T-helper 1 cell treated with Interleukin-12 subunit alpha and Interleukin-12 subunit beta and Interleukin-4 antibody, amounts not matched to agents 30 μg/mL and 1 μg/mL, for 36 hours (primary cell): ENCODE results near the gene SMARCB1.
A peak's percentile ranks its signal among the peaks of the same experiment; 100 is the strongest.

ENCODE experiments used
- H3K27ac Mint-ChIP-seq: one replicate; pipeline ENCODE4 v1.8.0; 2021; ENCODE audit warnings: mild to moderate bottlenecking, mixed read lengths
- H3K27me3 Mint-ChIP-seq: one replicate; pipeline ENCODE4 v1.8.0; 2021; ENCODE audit warnings: low read depth, mixed read lengths
- H3K36me3 Mint-ChIP-seq: one replicate; pipeline ENCODE4 v1.8.0; 2021; ENCODE audit warnings: low read depth, mixed read lengths
- H3K4me1 Mint-ChIP-seq: one replicate; pipeline ENCODE4 v1.8.0; 2021; ENCODE audit warnings: low read depth, mixed read lengths
- H3K4me3 Mint-ChIP-seq: one replicate; pipeline ENCODE4 v1.8.0; 2021; ENCODE audit warnings: mild to moderate bottlenecking, moderate library complexity, mixed read lengths
- H3K9me3 Mint-ChIP-seq: one replicate; pipeline ENCODE4 v1.8.0; 2021; ENCODE audit warnings: mixed read lengths

SMARCB1 gene

GRCh38 chr22:23754220-23754919, 32.4 kb upstream of the SMARCB1 start, which contains the start of gene VPREB3:
Gene VPREB3, minus strand, starts transcription at chr22:23754425. Its CDS starts 62 bp downstream, at chr22:23754363.
- Mint-ChIP-seq H3K4me3 (no peak within 1 kb of the TSS), H3K4me1 (peaks cover 15% of the 10 kb centered on the region), H3K27me3 (peaks cover 5% of the 10 kb centered on the region), H3K27ac (no peak within 1 kb of the TSS), H3K9me3 (no peaks in the 10 kb centered on the region), H3K36me3 (peaks cover 2% of the 10 kb centered on the region)

GRCh38 chr22:23754980-23755636, 31.7 kb upstream of the SMARCB1 start:
- H3K36me3 Mint-ChIP-seq: no peaks in the 10 kb centered on the region
- H3K4me3 Mint-ChIP-seq: no peak overlapping the region
- peaks cover 9% of the 10 kb centered on the region for H3K4me1 Mint-ChIP-seq
- H3K9me3 Mint-ChIP-seq: no peaks in the 10 kb centered on the region
- H3K27me3 Mint-ChIP-seq: peaks cover 1% of the 10 kb centered on the region
- no peak overlapping the region for H3K27ac Mint-ChIP-seq

DNA sequence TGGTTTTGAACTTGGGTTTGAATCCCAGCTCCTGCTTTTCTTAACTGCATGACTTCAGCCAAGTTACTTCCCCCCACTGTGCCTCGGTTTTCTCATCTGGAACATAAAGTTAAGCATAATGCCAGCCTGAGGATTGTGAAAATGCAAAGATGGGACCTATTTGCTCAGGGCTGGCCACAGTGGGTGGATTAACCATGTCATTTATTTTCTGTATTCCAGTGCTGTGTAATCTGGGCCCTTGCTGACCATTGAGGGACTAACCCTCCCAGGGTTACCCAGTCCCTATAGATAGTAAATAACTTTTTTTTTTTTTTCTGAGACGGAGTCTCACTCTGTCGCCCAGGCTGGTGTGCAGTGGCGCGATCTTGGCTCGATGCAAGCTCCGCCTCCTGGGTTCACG, 31.1 kb upstream of the SMARCB1 start:
- H3K36me3 Mint-ChIP-seq: no peaks in the 10 kb centered on the region
- H3K4me1 Mint-ChIP-seq: peaks cover 3% of the 10 kb centered on the region
- H3K27ac Mint-ChIP-seq: no peak overlapping the region

DNA sequence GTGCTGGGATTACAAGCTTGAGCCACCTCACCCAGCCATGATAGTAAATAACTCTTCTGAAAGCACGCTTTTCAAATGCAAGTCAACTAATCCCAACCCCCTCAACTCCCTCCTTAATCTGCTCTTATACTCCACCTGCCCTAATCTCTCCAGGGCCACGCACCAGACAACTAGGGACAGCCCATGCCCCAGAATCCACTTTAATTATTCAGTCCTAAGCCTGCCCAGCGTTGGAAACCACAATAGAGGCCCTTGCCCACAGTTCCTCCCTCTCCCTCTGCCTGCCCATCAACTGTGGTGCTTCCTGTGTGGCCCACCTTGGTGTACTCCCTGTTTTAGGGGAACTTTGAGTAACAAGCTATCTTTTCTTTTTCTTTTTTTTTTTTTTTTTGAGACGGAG, 29.9 kb upstream of the SMARCB1 start:
- Mint-ChIP-seq H3K4me1 (peaks cover 3% of the 10 kb centered on the region), H3K36me3 (no peaks in the 10 kb centered on the region), H3K4me3 (no peak overlapping the region), H3K9me3 (no peaks in the 10 kb centered on the region), H3K27ac (no peak overlapping the region), H3K27me3 (no peaks in the 10 kb centered on the region)

More for the DNA sequence above, 31.1 kb upstream of the SMARCB1 start:
- no peak overlapping the region for H3K4me3 Mint-ChIP-seq
- H3K9me3 Mint-ChIP-seq: no peaks in the 10 kb centered on the region
- H3K27me3 Mint-ChIP-seq: no peaks in the 10 kb centered on the region

DNA sequence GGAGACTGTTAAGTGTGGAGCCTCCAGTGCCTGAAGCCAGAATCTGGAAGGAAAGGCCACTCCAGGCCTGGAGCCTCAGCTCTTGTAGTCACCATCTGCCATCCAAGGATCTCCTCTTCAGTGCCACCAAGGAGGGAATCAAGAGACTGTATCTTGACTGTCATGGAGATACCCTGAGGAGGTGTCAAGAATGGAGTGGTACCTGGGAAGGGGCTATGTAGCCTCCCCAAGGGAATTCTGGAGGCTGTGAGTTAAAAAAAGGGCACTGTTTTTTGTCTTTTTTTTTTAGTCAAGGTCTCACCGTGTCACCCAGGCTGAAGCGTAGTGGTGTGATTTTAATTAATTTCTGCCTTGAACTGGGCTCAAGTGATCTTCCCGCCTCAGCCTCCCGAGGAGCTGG, 27.2 kb upstream of the SMARCB1 start:
- no peak overlapping the region for H3K4me3 Mint-ChIP-seq
- peaks cover 10% of the 10 kb centered on the region for H3K4me1 Mint-ChIP-seq
- no peaks in the 10 kb centered on the region for H3K36me3 Mint-ChIP-seq
- no peaks in the 10 kb centered on the region for H3K27me3 Mint-ChIP-seq
- H3K9me3 Mint-ChIP-seq: no peaks in the 10 kb centered on the region
- no peak overlapping the region for H3K27ac Mint-ChIP-seq

DNA sequence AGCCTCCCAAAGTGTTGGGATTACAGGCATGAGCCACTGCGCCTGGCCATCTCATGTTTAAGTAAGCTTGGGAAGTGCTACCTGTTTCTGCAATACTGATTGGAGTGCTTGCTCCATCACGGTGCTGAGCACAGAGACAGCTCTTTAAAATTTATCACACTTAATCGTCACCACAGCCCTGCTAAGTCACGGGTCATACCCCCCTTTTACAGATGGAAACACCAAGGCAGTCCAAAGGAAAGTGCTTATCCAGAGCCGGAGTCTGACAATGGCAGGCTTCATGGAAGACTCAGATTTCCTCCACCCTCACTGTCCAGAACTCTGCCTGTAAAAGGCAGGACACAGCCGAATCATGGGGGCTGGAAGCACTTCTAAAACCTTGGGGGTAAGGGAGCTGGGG, 26.7 kb upstream of the SMARCB1 start:
- H3K9me3 Mint-ChIP-seq: no peaks in the 10 kb centered on the region
- H3K36me3 Mint-ChIP-seq: peaks cover 1% of the 10 kb centered on the region
- no peak overlapping the region for H3K4me3 Mint-ChIP-seq
- no peak overlapping the region for H3K27ac Mint-ChIP-seq
- H3K27me3 Mint-ChIP-seq: no peaks in the 10 kb centered on the region
- H3K4me1 Mint-ChIP-seq: peaks cover 11% of the 10 kb centered on the region

DNA sequence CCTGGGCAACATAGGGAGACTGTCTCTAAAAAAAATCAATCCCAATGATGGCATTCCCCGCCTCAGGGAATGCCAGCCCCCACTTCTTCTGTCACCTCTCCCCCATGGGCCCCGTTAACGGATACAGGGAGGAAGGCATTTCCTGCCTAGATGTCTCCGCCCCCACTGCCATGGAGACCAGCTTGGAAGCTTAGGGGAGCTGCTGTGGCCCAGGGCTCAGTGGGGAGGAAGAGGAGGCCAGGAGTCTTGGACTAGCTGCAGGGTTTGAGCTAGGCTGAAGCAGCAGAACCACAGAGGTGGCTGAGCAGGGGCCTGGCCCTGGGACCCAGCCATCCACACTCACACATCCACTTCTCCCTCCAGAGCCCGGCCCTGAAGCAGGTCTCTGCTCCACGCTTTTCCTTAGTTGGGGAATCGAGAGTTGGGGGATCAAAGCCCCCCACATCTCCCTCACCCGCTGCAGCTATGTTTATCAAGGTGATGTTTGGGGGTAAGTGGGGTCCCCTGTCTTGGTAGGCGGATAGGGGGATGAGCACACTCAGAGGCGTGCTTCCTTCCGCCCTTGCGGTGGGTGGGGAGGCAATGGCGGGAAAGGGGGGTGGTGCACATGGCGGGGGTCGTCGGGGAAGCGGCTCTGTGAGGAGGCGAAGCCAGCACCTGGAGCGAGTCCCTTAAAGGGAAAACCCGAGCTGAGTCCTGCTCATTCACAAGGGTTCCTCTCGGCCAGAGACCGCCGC, 23.8 kb upstream of the SMARCB1 start, which contains the start of gene C22orf15:
Gene C22orf15 (plus strand): TSS at position 149 of the 737 bp plus-strand sequence. CDS start 317 bp downstream, at position 466.
- Mint-ChIP-seq H3K9me3 (no peaks in the 10 kb centered on the region), H3K4me1 (peaks cover 21% of the 10 kb centered on the region), H3K27me3 (no peaks in the 10 kb centered on the region), H3K36me3 (peaks cover 3% of the 10 kb centered on the region), H3K4me3 (peak within 1 kb of the TSS; percentile 67), H3K27ac (peak within 1 kb of the TSS; percentile 36)

DNA sequence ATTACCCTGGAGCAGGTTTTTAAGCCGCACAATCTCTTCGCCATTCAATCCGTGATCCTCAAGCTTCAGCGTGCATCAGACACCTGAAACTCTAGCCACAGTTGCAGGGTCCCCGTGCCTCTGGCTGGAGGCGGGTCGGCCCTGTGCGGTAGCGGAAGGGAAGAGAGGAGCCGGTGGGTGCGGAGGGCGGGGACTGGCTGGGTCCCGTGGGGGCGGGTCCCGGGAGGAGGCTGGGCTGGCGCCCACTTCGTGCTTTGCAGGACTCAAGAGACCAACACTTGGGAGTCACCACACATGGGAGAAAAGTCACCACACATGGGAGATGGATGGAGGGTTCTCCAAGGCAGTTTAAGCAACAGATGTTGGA, 23.2 kb upstream of the SMARCB1 start:
- no peak overlapping the region for H3K27ac Mint-ChIP-seq

GRCh38 chr22:23763954-23764353, 22.8 kb upstream of the SMARCB1 start:
- peak overlapping the region; percentile 67 for H3K4me3 Mint-ChIP-seq
- no peak overlapping the region for H3K27ac Mint-ChIP-seq
- no peaks in the 10 kb centered on the region for H3K27me3 Mint-ChIP-seq
- no peaks in the 10 kb centered on the region for H3K9me3 Mint-ChIP-seq
- peaks cover 3% of the 10 kb centered on the region for H3K36me3 Mint-ChIP-seq
- peaks cover 22% of the 10 kb centered on the region for H3K4me1 Mint-ChIP-seq

More for the DNA sequence above, 23.2 kb upstream of the SMARCB1 start:
- H3K36me3 Mint-ChIP-seq: peaks cover 3% of the 10 kb centered on the region
- H3K9me3 Mint-ChIP-seq: no peaks in the 10 kb centered on the region
- H3K27me3 Mint-ChIP-seq: no peaks in the 10 kb centered on the region
- peaks cover 22% of the 10 kb centered on the region for H3K4me1 Mint-ChIP-seq
- peak overlapping the region; percentile 67 for H3K4me3 Mint-ChIP-seq

GRCh38 chr22:23764899-23765881, 21.6 kb upstream of the SMARCB1 start:
- peak overlapping the region; percentile 46 for H3K27ac Mint-ChIP-seq
- no peaks in the 10 kb centered on the region for H3K9me3 Mint-ChIP-seq
- no peaks in the 10 kb centered on the region for H3K27me3 Mint-ChIP-seq
- H3K4me1 Mint-ChIP-seq: peaks cover 22% of the 10 kb centered on the region
- peak overlapping the region; percentile 46 for H3K4me3 Mint-ChIP-seq
- H3K36me3 Mint-ChIP-seq: peaks cover 3% of the 10 kb centered on the region

DNA sequence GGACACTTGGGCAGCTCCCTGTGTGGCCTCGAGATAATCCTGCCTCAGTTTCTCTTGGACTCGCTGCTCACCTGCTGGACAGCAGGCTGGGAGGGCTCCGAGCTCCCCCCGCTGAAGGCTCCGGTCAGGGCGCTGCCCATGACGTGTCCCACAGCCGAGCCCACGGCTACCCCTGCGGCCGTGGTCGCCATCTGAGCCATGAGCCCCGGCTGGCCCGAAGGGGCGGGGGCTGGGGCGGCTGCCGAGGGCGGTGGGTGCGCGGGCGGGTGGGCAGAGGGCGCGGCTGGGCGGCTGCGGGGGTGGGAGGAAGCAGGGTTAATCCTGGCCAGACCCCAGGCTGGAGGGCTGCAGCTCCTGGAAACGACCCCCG, 19.5 kb upstream of the SMARCB1 start:
- Mint-ChIP-seq H3K27me3 (no peaks in the 10 kb centered on the region), H3K36me3 (peaks cover 3% of the 10 kb centered on the region), H3K27ac (peak overlapping the region; percentile 6), H3K9me3 (no peaks in the 10 kb centered on the region), H3K4me3 (peak overlapping the region; percentile 76), H3K4me1 (peaks cover 25% of the 10 kb centered on the region)

- peak within 1 kb of the TSS; percentile 76 for H3K4me3 Mint-ChIP-seq
- peak within 1 kb of the TSS; percentile 52 for H3K27ac Mint-ChIP-seq
- H3K4me1 Mint-ChIP-seq: peaks cover 21% of the 10 kb centered on the region
- H3K9me3 Mint-ChIP-seq: no peaks in the 10 kb centered on the region
- peaks cover 3% of the 10 kb centered on the region for H3K36me3 Mint-ChIP-seq
- peaks cover under 1% of the 10 kb centered on the region for H3K27me3 Mint-ChIP-seq
Measured at GRCh38 chr22:23767673-23768548, 18.9 kb upstream of the SMARCB1 start, which contains the start of gene CHCHD10. Gene CHCHD10, minus strand, starts transcription at chr22:23767972. Its CDS starts 98 bp downstream, at chr22:23767874.

DNA sequence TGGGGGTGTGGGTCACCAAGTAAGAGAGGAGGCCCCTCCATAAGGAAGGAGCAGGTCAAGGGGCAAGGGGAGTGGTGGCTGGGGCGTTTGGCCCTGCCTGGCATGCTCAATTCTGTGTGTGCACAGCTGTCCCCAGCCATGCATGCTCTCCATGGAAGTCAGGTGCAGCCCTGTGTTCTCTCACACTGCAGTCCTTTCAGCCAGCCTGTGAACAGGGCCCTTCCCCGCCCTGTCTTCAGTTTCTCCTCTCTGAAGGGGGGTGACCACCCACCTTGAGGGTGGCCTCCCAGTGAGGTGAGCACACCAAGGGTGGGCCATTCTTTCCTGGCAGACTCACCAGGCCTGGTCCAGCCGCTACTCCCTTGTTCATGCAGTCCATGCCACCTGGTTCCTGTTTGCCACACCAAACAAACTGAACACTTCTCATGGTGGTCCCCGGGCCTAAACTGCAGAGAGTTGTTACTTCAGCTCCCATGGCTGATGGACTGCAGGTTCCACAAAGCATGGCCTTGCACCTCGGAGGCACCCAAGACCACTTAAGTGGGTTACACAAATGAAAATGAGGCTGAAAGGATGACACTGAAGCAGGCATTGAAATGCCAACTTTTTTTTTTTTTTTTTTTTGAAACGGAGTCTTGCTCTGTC, 17.3 kb upstream of the SMARCB1 start:
- peaks cover 20% of the 10 kb centered on the region for H3K4me1 Mint-ChIP-seq
- H3K4me3 Mint-ChIP-seq: peak overlapping the region; percentile 14
- no peaks in the 10 kb centered on the region for H3K9me3 Mint-ChIP-seq
- H3K36me3 Mint-ChIP-seq: peaks cover 3% of the 10 kb centered on the region
- H3K27me3 Mint-ChIP-seq: peaks cover 11% of the 10 kb centered on the region
- no peak overlapping the region for H3K27ac Mint-ChIP-seq
